Subcutaneous adipose tissue (tissue), 4 donors: Measurements from ENCODE around the gene PCDH9. TPM values are rescaled to one million over a fixed set of nuclear protein-coding genes. Genes with fewer than 3 reads are reported as not detected.

Experiments
- CTCF ChIP-seq: fragments of 450-650 bp; IDR thresholded peaks from one replicate; pipeline ENCODE4 v1.5.1; 2016; ENCODE audit warnings: low read depth, mild to moderate bottlenecking, control low read depth, antibody characterized with exemption, moderate library complexity
- total RNA-seq, 4 donors: library from RNA; depleted of rRNA; stranded (reverse); fragments of >200 nt; gene quantifications; one replicate each; pipeline ENCODE4 v1.1.0, GENCODE V29; 2016

The PCDH9 gene
- total RNA-seq, 4 donors from 2014 or later = 9.0 to 28.4 (median 12.0) TPM

- TF ChIP-seq CTCF = no peak
These were observed 43.1 kb downstream of the PCDH9 start for GRCh38 chr13:67186995-67187569.

- no peak for TF ChIP-seq CTCF
These were observed 45.9 kb downstream of the PCDH9 start for GRCh38 chr13:67184247-67184646.

GRCh38 chr13:67183151-67183550 is 47.0 kb downstream of the PCDH9 start:
- TF ChIP-seq CTCF = no peak

- TF ChIP-seq CTCF = no peak
These were observed 54.2 kb downstream of the PCDH9 start for GRCh38 chr13:67175836-67176459.

- TF ChIP-seq CTCF = no peak
These were observed 61.8 kb downstream of the PCDH9 start for GRCh38 chr13:67168384-67168783.

- no peak for TF ChIP-seq CTCF
These were observed 62.7 kb downstream of the PCDH9 start for GRCh38 chr13:67167420-67167819.

GRCh38 chr13:67161176-67161575 is 69.0 kb downstream of the PCDH9 start:
- no peak for TF ChIP-seq CTCF
